HEK293T (cell line): ENCODE measurements around the gene UBL3.

Experiments used
- BHLHE40 ChIP-seq: fragments of 450-650 bp; IDR thresholded peaks from 2 replicates; pipeline ENCODE4 v1.6.1; 2016; ENCODE audit warnings: mild to moderate bottlenecking, moderate library complexity, borderline replicate concordance
- NFRKB ChIP-seq: fragments of 450-650 bp; IDR thresholded peaks from 2 replicates; pipeline ENCODE4 v1.6.1; 2016; ENCODE audit warnings: mild to moderate bottlenecking, moderate library complexity
- SP1 ChIP-seq: fragments of 450-650 bp; IDR thresholded peaks from 2 replicates; pipeline ENCODE4 v1.6.1; 2017
- SUZ12 ChIP-seq: fragments of 450-650 bp; IDR thresholded peaks from 2 replicates; pipeline ENCODE4 v1.6.1; 2016; ENCODE audit warnings: mild to moderate bottlenecking
- TARDBP ChIP-seq: fragments of 450-650 bp; IDR thresholded peaks from 2 replicates; pipeline ENCODE4 v1.6.1; 2016
- TF ChIP-seq, protein P1 (sequence below): fragments of 450-650 bp; IDR thresholded peaks from 2 replicates; pipeline ENCODE4 v1.6.1; 2016

- TF ChIP-seq, protein P1, sequence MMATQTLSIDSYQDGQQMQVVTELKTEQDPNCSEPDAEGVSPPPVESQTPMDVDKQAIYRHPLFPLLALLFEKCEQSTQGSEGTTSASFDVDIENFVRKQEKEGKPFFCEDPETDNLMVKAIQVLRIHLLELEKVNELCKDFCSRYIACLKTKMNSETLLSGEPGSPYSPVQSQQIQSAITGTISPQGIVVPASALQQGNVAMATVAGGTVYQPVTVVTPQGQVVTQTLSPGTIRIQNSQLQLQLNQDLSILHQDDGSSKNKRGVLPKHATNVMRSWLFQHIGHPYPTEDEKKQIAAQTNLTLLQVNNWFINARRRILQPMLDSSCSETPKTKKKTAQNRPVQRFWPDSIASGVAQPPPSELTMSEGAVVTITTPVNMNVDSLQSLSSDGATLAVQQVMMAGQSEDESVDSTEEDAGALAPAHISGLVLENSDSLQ, result no peak
- no peak for TF ChIP-seq SP1
- TF ChIP-seq NFRKB, result no peak
- TF ChIP-seq SUZ12, result no peak
- no peak for TF ChIP-seq TARDBP
- no peak for TF ChIP-seq BHLHE40
These were observed 41.7 kb upstream of the UBL3 start for GRCh38 chr13:29892151-29892550.
